ENCODE results near the gene MRAP.

- no peak for TF ChIP-seq CTCF (IDR thresholded peaks at IDR 0.05; ENCODE audit: low read depth, low read length, poor library complexity, severe bottlenecking)
- no peak for TF ChIP-seq EZH2phosphoT487 (IDR thresholded peaks at IDR 0.05; ENCODE audit: borderline replicate concordance, low read length)
These were observed 11.3 kb downstream of the MRAP start for GRCh38 chr21:32309906-32310460.
